AG04449 (cell line): ENCODE measurements around the gene IP6K3.

Experiments
- CTCF ChIA-PET: fragments of 350-600 bp; formaldehyde crosslinking; extraction: SDS; loops from one replicate; lab custom pipeline; 2021; ENCODE audit warnings: antibody characterized with exemption; lab: Yijun Ruan, JAX
- POLR2A ChIA-PET: fragments of 400-600, 350-600 bp; formaldehyde crosslinking; extraction: SDS; loops from one replicate; lab custom pipeline; 2020; ENCODE audit warnings: antibody characterized with exemption, inconsistent platforms; lab: Yijun Ruan, JAX
- DNase-seq: peaks from one replicate; pipeline ENCODE4 v3.0.0-alpha.2; 2010; ENCODE audit warnings: low read depth, low spot score
- H3K4me3 ChIP-seq: 2 replicates; pipeline ENCODE4 v1.5.1; 2011; ENCODE audit warnings: low read depth, mild to moderate bottlenecking, control low read depth, low read length
- CTCF ChIP-seq: IDR thresholded peaks from one replicate; pipeline ENCODE4 v1.5.1; 2011; ENCODE audit warnings: mild to moderate bottlenecking, moderate library complexity, low read length, control low read depth, inconsistent platforms; ENCODE audit not compliant: insufficient read depth; ENCODE audit errors: missing control alignments

The IP6K3 gene

GRCh38 chr6:33727126-33727525 is 19.6 kb downstream of the IP6K3 start:
- TF ChIP-seq CTCF: no peak
- CTCF ChIA-PET: interaction anchor here (1.1 to 12.0 kb wide), 3 partner anchors 16 to 428 kb away, joined by 3 to 104 read pairs (median 5); no protein-coding TSS in a partner anchor
- no peak overlapping the region for H3K4me3 ChIP-seq

GRCh38 chr6:33726696-33727095 is 20.0 kb downstream of the IP6K3 start:
- CTCF ChIA-PET: interaction anchor here (1.1 to 12.0 kb wide), 3 partner anchors 17 to 429 kb away, joined by 3 to 104 read pairs (median 5); no protein-coding TSS in a partner anchor
- H3K4me3 ChIP-seq: no peak overlapping the region
- POLR2A ChIA-PET: interaction anchor here (1.3 kb wide), 1 partner anchor 15 kb away, joined by 3 read pairs; the partner anchor contains the start of gene UQCC2
- DNase-seq: no peak
- TF ChIP-seq CTCF: no peak

More at GRCh38 chr6:33727126-33727525, 19.6 kb downstream of the IP6K3 start:
- POLR2A ChIA-PET: interaction anchor here (1.3 kb wide), 1 partner anchor 15 kb away, joined by 3 read pairs; the partner anchor contains the start of gene UQCC2
- DNase-seq: no peak

DNA sequence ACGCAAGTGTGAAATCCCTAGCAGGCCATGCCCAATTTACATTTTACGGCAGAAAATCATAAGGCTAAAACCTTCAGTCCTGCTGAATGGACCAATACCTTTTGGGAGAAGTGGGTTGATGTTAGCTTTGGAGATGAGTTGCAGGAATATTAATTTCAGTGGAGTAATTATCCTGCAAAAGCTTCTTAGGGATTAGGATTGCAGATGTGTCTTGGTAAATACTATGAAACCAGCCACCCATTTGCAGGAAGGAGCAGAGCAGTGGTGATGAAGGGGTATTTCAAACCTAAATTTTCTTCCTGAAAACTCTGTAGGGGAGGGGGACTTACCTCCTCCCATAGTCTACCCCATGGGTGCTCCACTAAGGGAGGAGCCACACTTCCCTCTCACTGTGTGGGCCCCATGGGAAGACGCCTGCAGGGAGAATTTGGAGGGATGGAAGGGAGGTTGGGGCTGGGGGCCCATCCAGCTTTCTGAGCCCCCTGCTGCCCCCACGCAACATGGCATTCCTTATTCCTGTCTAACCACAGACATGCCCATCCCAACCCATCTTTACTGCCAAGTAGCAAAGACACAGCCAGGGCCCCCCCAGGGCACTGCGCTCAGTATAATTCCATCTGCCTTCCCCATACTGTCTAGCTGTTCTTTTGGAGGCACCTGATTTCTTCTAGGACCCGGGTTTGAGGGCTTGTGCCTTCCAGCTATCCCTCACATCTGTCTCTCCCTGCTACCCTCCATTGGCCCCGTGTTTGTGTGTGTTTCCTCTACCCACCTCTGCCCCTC is 20.6 kb downstream of the IP6K3 start:
- no peak for TF ChIP-seq CTCF
- no peak for DNase-seq
- H3K4me3 ChIP-seq: no peak overlapping the region
- ChIA-PET POLR2A (interaction anchor here (1.3 kb wide), 1 partner anchor 14 kb away, joined by 3 read pairs; the partner anchor contains the start of gene UQCC2), CTCF (interaction anchor here (0.7 to 12.0 kb wide), 7 partner anchors 9 to 428 kb away, joined by 3 to 104 read pairs (median 4); partner anchors contain the start of gene UQCC2)

DNA sequence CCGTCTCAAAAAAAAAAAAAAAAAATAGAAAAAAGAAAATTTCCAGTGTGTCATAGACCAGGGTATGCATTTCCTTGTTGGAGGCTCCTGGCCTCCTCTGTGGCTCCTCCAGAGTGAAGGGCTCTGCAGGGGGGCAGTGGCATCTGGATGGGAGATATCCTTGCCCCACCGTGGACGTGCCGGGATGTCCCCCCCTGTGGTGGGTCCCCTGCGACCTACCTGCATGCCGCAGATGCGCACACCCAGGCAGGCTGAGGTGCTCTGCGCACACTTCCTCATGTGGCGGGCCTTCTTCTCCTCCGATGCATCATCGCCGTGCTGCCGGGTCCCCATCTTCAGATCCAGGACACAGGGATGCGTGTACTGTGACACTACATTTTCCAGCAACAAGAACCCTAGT is 21.5 kb downstream of the IP6K3 start:
- no peak overlapping the region for H3K4me3 ChIP-seq
- POLR2A ChIA-PET: interaction anchor here (0.7 kb wide), 1 partner anchor 10 kb away, joined by 3 read pairs; no protein-coding TSS in a partner anchor
- no peak for DNase-seq
- CTCF ChIA-PET: interaction anchor here (0.7 to 12.0 kb wide), 7 partner anchors 9 to 429 kb away, joined by 3 to 104 read pairs (median 4); partner anchors contain the start of gene UQCC2
- TF ChIP-seq CTCF: no peak

- DNase-seq: no peak
- no peak overlapping the region for H3K4me3 ChIP-seq
- CTCF ChIA-PET: interaction anchor here (1.3 to 12.0 kb wide), 3 partner anchors 13 to 431 kb away, joined by 4 to 104 read pairs (median 28); partner anchors contain the start of gene UQCC2
- POLR2A ChIA-PET: interaction anchor here (0.7 kb wide), 1 partner anchor 11 kb away, joined by 3 read pairs; no protein-coding TSS in a partner anchor
- TF ChIP-seq CTCF: no peak
Observed at GRCh38 chr6:33724102-33725023, 22.3 kb downstream of the IP6K3 start.
